Adipose tissue (tissue), 3 donors: ENCODE measurements around the gene SHISA9. TPM values are rescaled to one million over a fixed set of nuclear protein-coding genes. Genes with fewer than 3 reads are reported as not detected.
"Not testable (repeated sequence)": the region's sequence is repeated elsewhere in the genome, so short reads cannot be mapped to it uniquely, and the experiment has no call there.

Experiments
- H3K27ac ChIP-seq: one replicate; pipeline ENCODE4 v1.5.1; 2013; ENCODE audit warnings: low read depth, low read length
- WGBS, 3 donors: extraction: QIAGEN DNeasy Blood & Tissue Kit; methylation state at CpG; one replicate each; pipeline ENCODE4 v1.1.7; 2013; 5-methylcytosine and 5-hydroxymethylcytosine counted together
- polyA plus RNA-seq, 3 donors: library from polyadenylated mRNA; stranded (reverse); fragments of 200-250 nt; gene quantifications; one replicate each; pipeline ENCODE4 v1.2.3, GENCODE V29; 2013
- donor health status: healthy with polysubstance abuse.
- donor health status: Bipolar disorder and iron deficiency.
- donor health status: healthy.

Gene SHISA9
- under 1 TPM; 0.06 to 0.22 (median 0.08) TPM for polyA plus RNA-seq

- H3K27ac ChIP-seq, result no peak within 1 kb of the TSS
These were observed at the start of gene SHISA9 for GRCh38 chr16:12901597-12902461. SHISA9 (plus strand) TSS chr16:12901598.

GRCh38 chr16:12853972-12854371 is 47.4 kb upstream of the SHISA9 start:
- no peak overlapping the region for H3K27ac ChIP-seq

More at GRCh38 chr16:12901597-12902461, at the start of gene SHISA9:
- WGBS, 3 donors, result 1% methylated on average over 69 to 105 of the region's 110 CpGs

GRCh38 chr16:12857435-12857834 is 44.0 kb upstream of the SHISA9 start:
- not testable (repeated sequence) for H3K27ac ChIP-seq
- 69 to 88% (median 87%) methylated on average over 2 of the region's 2 CpGs for WGBS, 3 donors

More at GRCh38 chr16:12853972-12854371, 47.4 kb upstream of the SHISA9 start:
- 89 to 95% (median 90%) methylated on average over 3 of the region's 3 CpGs for WGBS, 3 donors

- WGBS, 3 donors, result 80 to 88% (median 86%) methylated on average over 18 to 22 of the region's 22 CpGs
- no peak overlapping the region for H3K27ac ChIP-seq
These were observed 39.1 kb upstream of the SHISA9 start for GRCh38 chr16:12862327-12862726.

- H3K27ac ChIP-seq, result no peak overlapping the region
- WGBS, 3 donors, result 68 to 86% (median 82%) methylated on average over 5 of the region's 5 CpGs
These were observed 38.5 kb upstream of the SHISA9 start for GRCh38 chr16:12862941-12863340.

GRCh38 chr16:12866981-12867551 is 34.3 kb upstream of the SHISA9 start:
- H3K27ac ChIP-seq, result no peak overlapping the region
- WGBS, 3 donors, result 58 to 73% (median 61%) methylated on average over 3 of the region's 3 CpGs

- WGBS, 3 donors, result 64 to 85% (median 76%) methylated on average over 3 of the region's 3 CpGs
- no peak overlapping the region for H3K27ac ChIP-seq
These were observed 33.2 kb upstream of the SHISA9 start for GRCh38 chr16:12868169-12868568.

GRCh38 chr16:12868788-12869187 is 32.6 kb upstream of the SHISA9 start:
- H3K27ac ChIP-seq, result no peak overlapping the region
- 72 to 91% (median 85%) methylated on average over 8 of the region's 8 CpGs for WGBS, 3 donors

- WGBS, 3 donors, result 78 to 86% (median 84%) methylated on average over 5 of the region's 5 CpGs
- H3K27ac ChIP-seq, result no peak overlapping the region
These were observed 31.5 kb upstream of the SHISA9 start for GRCh38 chr16:12869698-12870427.

- 29 to 77% (median 58%) methylated on average over 1 of the region's 1 CpG for WGBS, 3 donors
- peak overlapping the region; percentile 38 for H3K27ac ChIP-seq
These were observed 29.6 kb upstream of the SHISA9 start for GRCh38 chr16:12871784-12872183.

- H3K27ac ChIP-seq, result no peak overlapping the region
- WGBS, 3 donors, result 19 to 35% (median 27%) methylated on average over 2 of the region's 2 CpGs
These were observed 27.2 kb upstream of the SHISA9 start for GRCh38 chr16:12874186-12874585.

- H3K27ac ChIP-seq, result no peak overlapping the region
- 65 to 78% (median 75%) methylated on average over 5 of the region's 5 CpGs for WGBS, 3 donors
These were observed 24.6 kb upstream of the SHISA9 start for GRCh38 chr16:12876778-12877177.

GRCh38 chr16:12878973-12879372 is 22.4 kb upstream of the SHISA9 start:
- no peak overlapping the region for H3K27ac ChIP-seq
- WGBS, 3 donors, result 75 to 87% (median 79%) methylated on average over 4 of the region's 4 CpGs

- no peak overlapping the region for H3K27ac ChIP-seq
- WGBS, 3 donors, result 84 to 97% (median 97%) methylated on average over 2 of the region's 2 CpGs
These were observed 21.6 kb upstream of the SHISA9 start for GRCh38 chr16:12879812-12880211.

GRCh38 chr16:12881182-12881581 is 20.2 kb upstream of the SHISA9 start:
- H3K27ac ChIP-seq, result no peak overlapping the region
- WGBS, 3 donors, result 66 to 86% (median 79%) methylated on average over 3 of the region's 3 CpGs

GRCh38 chr16:12881740-12882139 is 19.7 kb upstream of the SHISA9 start:
- WGBS, 3 donors, result 53 to 71% (median 64%) methylated on average over 1 of the region's 1 CpG
- no peak overlapping the region for H3K27ac ChIP-seq

- H3K27ac ChIP-seq, result no peak overlapping the region
- WGBS, 3 donors, result 48 to 60% (median 60%) methylated on average over 5 of the region's 5 CpGs
These were observed 15.7 kb upstream of the SHISA9 start for GRCh38 chr16:12885742-12886141.

GRCh38 chr16:12891836-12892235 is 9.6 kb upstream of the SHISA9 start:
- H3K27ac ChIP-seq, result no peak overlapping the region
- WGBS, 3 donors, result 40 to 74% (median 68%) methylated on average over 5 of the region's 5 CpGs
